Jurkat, Clone E6-1 (cell line): ENCODE measurements around the gene CTSE.

ENCODE experiments used
- DNase-seq: peaks from one replicate; pipeline ENCODE4 v3.0.0-alpha.2; 2011; ENCODE audit warnings: low read depth, low spot score
- H3K4me3 ChIP-seq: 2 replicates; pipeline ENCODE4 v1.5.1; 2011; ENCODE audit warnings: mild to moderate bottlenecking, low read length, control low read depth, moderate library complexity

The CTSE gene

DNA sequence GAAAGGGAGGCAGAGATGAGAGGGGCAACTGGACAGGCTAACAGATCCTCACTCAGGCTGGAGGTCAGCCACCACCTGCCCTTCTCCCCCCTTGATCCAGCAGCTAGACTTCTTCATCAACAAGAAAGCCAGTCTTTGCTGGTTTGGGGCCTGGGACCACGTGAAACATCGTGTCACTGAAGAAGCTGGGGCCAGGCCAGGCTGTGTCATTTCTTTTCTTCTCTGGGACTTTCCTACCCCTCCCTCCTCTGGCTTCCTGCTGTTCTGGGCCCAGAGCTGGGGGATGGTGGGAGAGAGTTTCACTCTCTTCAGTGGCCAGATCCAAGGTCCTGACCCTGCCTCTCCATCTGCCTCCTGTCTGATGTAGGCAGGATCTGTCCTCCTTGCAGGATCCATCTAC lies 62.3 kb downstream of the CTSE start:
- DNase-seq: no peak
- no peak overlapping the region for H3K4me3 ChIP-seq

- DNase-seq: no peak
Observed at GRCh38 chr1:205959789-205960188, 63.9 kb downstream of the CTSE start.

More at GRCh38 chr1:205959789-205960188, 63.9 kb downstream of the CTSE start:
- no peak overlapping the region for H3K4me3 ChIP-seq
